ENCODE measurements around the gene KL. TPM values are rescaled to one million over a fixed set of nuclear protein-coding genes. Genes with fewer than 3 reads are reported as not detected.

KL gene
- total and polyA plus RNA-seq, 4 donors, result 1.4 to 24.5 (median 5.7) TPM

GRCh38 chr13:32968793-32969192, 47.4 kb upstream of the KL start:
- no peak for ATAC-seq (ENCODE audit: insufficient read depth, low FRiP score)
- Histone ChIP-seq H3K9me3 (ENCODE audit: control insufficient read depth in 4 of 4, insufficient read depth in 3 of 4, low read length in 3 of 4) (no peaks in the 10 kb centered on the region), H3K27ac (ENCODE audit: low read depth in 1 of 2, low read length in 1 of 2) (peak overlapping the region; percentile 43 to 56), H3K36me3 (ENCODE audit: control insufficient read depth in 4 of 4, insufficient read depth in 4 of 4, low read length in 4 of 4) (no peaks in the 10 kb centered on the region), H3K4me3 (no peak overlapping the region), H3K27me3 (ENCODE audit: control insufficient read depth in 3 of 3, insufficient read depth in 3 of 3, low read length in 2 of 3) (no peaks in the 10 kb centered on the region), H3K4me1 (ENCODE audit: control insufficient read depth in 5 of 5, insufficient read depth in 5 of 5, low read length in 5 of 5) (peaks cover 0 to 7% (median 0%) of the 10 kb centered on the region in 5 donors), H3K9ac (ENCODE audit: insufficient read depth in 1 of 2, low read length in 2 of 2) (no peak overlapping the region)
- WGBS, 2 donors, result 51 to 89% methylated on average over 3 of the region's 3 CpGs
- no peak for TF ChIP-seq CTCF (IDR thresholded peaks at IDR 0.05; ENCODE audit: control extremely low read depth, extremely low read depth)
- no peak for DNase-seq

GRCh38 chr13:32969516-32969941, 46.7 kb upstream of the KL start:
- Histone ChIP-seq H3K36me3 (ENCODE audit: control insufficient read depth in 4 of 4, insufficient read depth in 4 of 4, low read length in 4 of 4) (no peaks in the 10 kb centered on the region), H3K9me3 (ENCODE audit: control insufficient read depth in 4 of 4, insufficient read depth in 3 of 4, low read length in 3 of 4) (no peaks in the 10 kb centered on the region), H3K27ac (ENCODE audit: low read depth in 1 of 2, low read length in 1 of 2) (peak overlapping the region; percentile 47 to 54), H3K4me3 (no peak overlapping the region), H3K4me1 (ENCODE audit: control insufficient read depth in 5 of 5, insufficient read depth in 5 of 5, low read length in 5 of 5) (peaks cover 0 to 7% (median 0%) of the 10 kb centered on the region in 5 donors), H3K9ac (ENCODE audit: insufficient read depth in 1 of 2, low read length in 2 of 2) (peak overlapping the region in 1 of 2 donors; percentile 15), H3K27me3 (ENCODE audit: control insufficient read depth in 3 of 3, insufficient read depth in 3 of 3, low read length in 2 of 3) (no peaks in the 10 kb centered on the region)
- no peak for ATAC-seq (ENCODE audit: insufficient read depth, low FRiP score)
- WGBS, 2 donors, result 42 to 49% methylated on average over 7 of the region's 7 CpGs
- peak in 2 of 3 donors; percentile 38 to 67 for DNase-seq
- no peak for TF ChIP-seq CTCF (IDR thresholded peaks at IDR 0.05; ENCODE audit: control extremely low read depth, extremely low read depth)

GRCh38 chr13:32976056-32976805, 40.0 kb upstream of the KL start:
- TF ChIP-seq CTCF (IDR thresholded peaks at IDR 0.05; ENCODE audit: control extremely low read depth, extremely low read depth), result no peak
- DNase-seq (no peak), ATAC-seq (ENCODE audit: insufficient read depth, low FRiP score) (no peak)
- no peak overlapping the region for H3K9ac ChIP-seq (ENCODE audit: insufficient read depth in 1 of 2, low read length in 2 of 2)
- H3K9me3 ChIP-seq (ENCODE audit: control insufficient read depth in 4 of 4, insufficient read depth in 3 of 4, low read length in 3 of 4), result no peaks in the 10 kb centered on the region
- no peaks in the 10 kb centered on the region for H3K27me3 ChIP-seq (ENCODE audit: control insufficient read depth in 3 of 3, insufficient read depth in 3 of 3, low read length in 2 of 3)
- 80 to 88% methylated on average over 7 of the region's 7 CpGs for WGBS, 2 donors
- H3K4me3 ChIP-seq, result no peak overlapping the region
- no peaks in the 10 kb centered on the region for H3K4me1 ChIP-seq (ENCODE audit: control insufficient read depth in 5 of 5, insufficient read depth in 5 of 5, low read length in 5 of 5)
- H3K27ac ChIP-seq (ENCODE audit: low read depth in 1 of 2, low read length in 1 of 2), result no peak overlapping the region
- no peaks in the 10 kb centered on the region for H3K36me3 ChIP-seq (ENCODE audit: control insufficient read depth in 4 of 4, insufficient read depth in 4 of 4, low read length in 4 of 4)
